Keratinocyte (primary cell): ENCODE data around the gene FBLN1.

ENCODE experiments used
- CTCF ChIP-seq, 3 experiments: IDR thresholded peaks in 1 of 3; conservative IDR thresholded peaks in 1 of 3; optimal IDR thresholded peaks in 1 of 3; 2 replicates in 2 of 3; 3 replicates in 1 of 3; pipeline versions ENCODE3 to v1.5.1; 2011; ENCODE audit warnings: low read length in 3 of 3, mild to moderate bottlenecking in 3 of 3, moderate library complexity in 2 of 3, control low read depth in 1 of 3, inconsistent platforms in 1 of 3; ENCODE audit not compliant: insufficient read depth in 2 of 3; ENCODE audit errors: extremely low read depth in 1 of 3
- EZH2 ChIP-seq: IDR thresholded peaks from one replicate; pipeline ENCODE4 v1.6.1; 2012; ENCODE audit warnings: inconsistent platforms, mild to moderate bottlenecking, low read length, moderate library complexity

- TF ChIP-seq CTCF (optimal IDR thresholded peaks at IDR 0.05 in 1 of 3, IDR thresholded peaks at IDR 0.05 in 1 of 3, conservative IDR thresholded peaks at IDR 0.05 in 1 of 3; ENCODE audit: extremely low read depth in 1 of 3, insufficient read depth in 2 of 3, low read length in 3 of 3): no peak
- no peak for TF ChIP-seq EZH2
Observed at GRCh38 chr22:45458532-45458931, 44.2 kb upstream of the FBLN1 start.
